Measurements from ENCODE around the gene HTT.

Gene HTT

GRCh38 chr4:3280466-3280865, 206.0 kb downstream of the HTT start:
- no peak for DNase-seq

GRCh38 chr4:3283483-3283882, 209.0 kb downstream of the HTT start:
- DNase-seq, result no peak

- DNase-seq, result no peak
Observed at GRCh38 chr4:3283916-3284315, 209.4 kb downstream of the HTT start.

- no peak for DNase-seq
Observed at GRCh38 chr4:3284734-3285557, 210.5 kb downstream of the HTT start.

- no peak for DNase-seq
Observed at GRCh38 chr4:3285558-3286334, 211.3 kb downstream of the HTT start.

- DNase-seq, result no peak
Observed at GRCh38 chr4:3286335-3287175, 212.1 kb downstream of the HTT start.

GRCh38 chr4:3287271-3287971, 212.9 kb downstream of the HTT start:
- no peak for DNase-seq

GRCh38 chr4:3287972-3288570, 213.6 kb downstream of the HTT start:
- no peak for DNase-seq

- DNase-seq, result no peak
Observed at GRCh38 chr4:3288571-3289094, 214.2 kb downstream of the HTT start.

- DNase-seq, result peak; percentile 23
Observed at GRCh38 chr4:3290476-3290875, 216.0 kb downstream of the HTT start.

GRCh38 chr4:3290889-3291321, 216.4 kb downstream of the HTT start:
- DNase-seq, result peak; percentile 23

GRCh38 chr4:3291411-3291968, 217.0 kb downstream of the HTT start:
- DNase-seq, result peak; percentile 54

- no peak for DNase-seq
Observed at GRCh38 chr4:3291969-3292570, 217.6 kb downstream of the HTT start.

GRCh38 chr4:3292571-3293400, 218.3 kb downstream of the HTT start, which contains the start of gene RGS12:
Gene RGS12 (plus strand): TSS chr4:3293021. CDS start chr4:3316171, 23,150 bp downstream.
- DNase-seq, result peak; percentile 51
